Astrocyte (in vitro differentiated cells and primary cell): ENCODE measurements around the gene TMEM273. TPM values are rescaled to one million over a fixed set of nuclear protein-coding genes. Genes with fewer than 3 reads are reported as not detected.
A peak's percentile ranks its signal among the peaks of the same experiment; 100 is the strongest.

Experiments used
- DNase-seq: peaks from one replicate; pipeline ENCODE4 v3.0.0-alpha.2; 2010; ENCODE audit warnings: low read depth
- FAIRE-seq: peaks from 2 replicates; lab custom pipeline; 2011; peaks lifted over from hg19 to GRCh38; lab: Jason Lieb, UNC
- H2AFZ ChIP-seq: 2 replicates; pipeline ENCODE4 v1.6.0; 2012; ENCODE audit warnings: low read depth, low read length, inconsistent platforms
- H3K27ac ChIP-seq: 2 replicates; pipeline ENCODE4 v1.5.1; 2011; ENCODE audit warnings: low read depth, low read length, inconsistent platforms
- H3K27me3 ChIP-seq: 2 replicates; pipeline ENCODE4 v1.6.0; 2011; ENCODE audit warnings: low read length, inconsistent platforms; ENCODE audit not compliant: insufficient read depth
- H3K36me3 ChIP-seq: 2 replicates; pipeline ENCODE4 v1.5.1; 2011; ENCODE audit warnings: low read length, inconsistent platforms; ENCODE audit not compliant: insufficient read depth
- H3K4me1 ChIP-seq: 2 replicates; pipeline ENCODE4 v1.5.1; 2011; ENCODE audit warnings: low read length, inconsistent platforms; ENCODE audit not compliant: insufficient read depth
- H3K4me2 ChIP-seq: 2 replicates; pipeline ENCODE4 v1.6.0; 2012; ENCODE audit warnings: low read length, inconsistent platforms
- H3K4me3 ChIP-seq: 2 replicates; pipeline ENCODE4 v1.5.1; 2011; ENCODE audit warnings: low read depth, mild to moderate bottlenecking, low read length, inconsistent platforms; ENCODE audit not compliant: insufficient read depth
- H3K79me2 ChIP-seq: 2 replicates; pipeline ENCODE4 v1.6.0; 2012; ENCODE audit warnings: mild to moderate bottlenecking, low read length, inconsistent platforms; ENCODE audit not compliant: insufficient read depth
- H3K9ac ChIP-seq: 2 replicates; pipeline ENCODE4 v1.6.0; 2012; ENCODE audit warnings: mild to moderate bottlenecking, low read length, inconsistent platforms
- H3K9me3 ChIP-seq: 2 replicates; pipeline ENCODE4 v1.5.1; 2012; ENCODE audit warnings: low read depth, mild to moderate bottlenecking, low read length, inconsistent platforms; ENCODE audit not compliant: insufficient read depth
- H4K20me1 ChIP-seq: 2 replicates; pipeline ENCODE4 v1.6.0; 2012; ENCODE audit warnings: low read length, inconsistent platforms; ENCODE audit not compliant: insufficient read depth
- H3K27ac Mint-ChIP-seq: one replicate; pipeline ENCODE4 v1.8.0; 2021; ENCODE audit warnings: mild to moderate bottlenecking, mixed read lengths; ENCODE audit not compliant: unreplicated experiment
- H3K27me3 Mint-ChIP-seq: one replicate; pipeline ENCODE4 v1.8.0; 2021; ENCODE audit warnings: low read depth, mixed read lengths; ENCODE audit not compliant: unreplicated experiment
- H3K36me3 Mint-ChIP-seq: one replicate; pipeline ENCODE4 v1.8.0; 2021; ENCODE audit warnings: low read depth, mixed read lengths; ENCODE audit not compliant: unreplicated experiment
- H3K4me1 Mint-ChIP-seq: one replicate; pipeline ENCODE4 v1.8.0; 2021; ENCODE audit warnings: low read depth, mixed read lengths; ENCODE audit not compliant: unreplicated experiment
- H3K4me3 Mint-ChIP-seq: one replicate; pipeline ENCODE4 v1.8.0; 2021; ENCODE audit warnings: mild to moderate bottlenecking, moderate library complexity, mixed read lengths; ENCODE audit not compliant: unreplicated experiment
- H3K9me3 Mint-ChIP-seq: one replicate; pipeline ENCODE4 v1.8.0; 2021; ENCODE audit warnings: mild to moderate bottlenecking, mixed read lengths; ENCODE audit not compliant: unreplicated experiment
- CTCF ChIP-seq: IDR thresholded peaks from 2 replicates; pipeline ENCODE4 v1.5.1; 2011; ENCODE audit warnings: low read depth, mild to moderate bottlenecking, inconsistent platforms, low read length, moderate library complexity; ENCODE audit not compliant: insufficient read depth
- EZH2 ChIP-seq: IDR thresholded peaks from 2 replicates; pipeline ENCODE4 v1.6.1; 2012; ENCODE audit warnings: mild to moderate bottlenecking, low read length, inconsistent platforms; ENCODE audit not compliant: insufficient read depth
- total RNA-seq: library from RNA; stranded (reverse); gene quantifications from 2 replicates; pipeline ENCODE4 v1.2.1, GENCODE V29; 2021

The TMEM273 gene
- total RNA-seq, 1 donor from 2014 or later, result not detected

GRCh38 chr10:49135575-49136313 is 52.4 kb downstream of the TMEM273 start:
- DNase-seq, result no peak
- no peak for FAIRE-seq
- peaks cover under 1% of the 10 kb centered on the region for H3K36me3 Mint-ChIP-seq

GRCh38 chr10:49134327-49134726 is 53.9 kb downstream of the TMEM273 start:
- no peak for DNase-seq
- no peak overlapping the region for H3K27ac Mint-ChIP-seq

More at GRCh38 chr10:49135575-49136313, 52.4 kb downstream of the TMEM273 start:
- peaks cover 24% of the 10 kb centered on the region for H3K4me1 Mint-ChIP-seq
- no peak for TF ChIP-seq CTCF
- TF ChIP-seq EZH2, result no peak
- H3K9me3 ChIP-seq, result no peaks in the 10 kb centered on the region
- H3K27me3 Mint-ChIP-seq, result peaks cover 14% of the 10 kb centered on the region
- H2AFZ ChIP-seq, result no peak overlapping the region
- no peaks in the 10 kb centered on the region for H3K36me3 ChIP-seq
- H3K9me3 Mint-ChIP-seq, result no peaks in the 10 kb centered on the region
- H3K4me3 ChIP-seq, result no peak overlapping the region
- no peak overlapping the region for H3K4me3 Mint-ChIP-seq
- H3K27me3 ChIP-seq, result no peaks in the 10 kb centered on the region
- H4K20me1 ChIP-seq, result no peaks in the 10 kb centered on the region
- H3K27ac Mint-ChIP-seq, result peak overlapping the region; percentile 36
- H3K4me1 ChIP-seq, result peaks cover 34% of the 10 kb centered on the region
- H3K79me2 ChIP-seq, result no peaks in the 10 kb centered on the region
- no peak overlapping the region for H3K9ac ChIP-seq
- H3K4me2 ChIP-seq, result peak overlapping the region; percentile 32
- no peak overlapping the region for H3K27ac ChIP-seq

More at GRCh38 chr10:49134327-49134726, 53.9 kb downstream of the TMEM273 start:
- Histone ChIP-seq H3K27me3 (peaks cover 2% of the 10 kb centered on the region), H3K4me2 (no peak overlapping the region), H3K9me3 (no peaks in the 10 kb centered on the region), H3K27ac (no peak overlapping the region), H3K9ac (no peak overlapping the region), H4K20me1 (no peaks in the 10 kb centered on the region), H2AFZ (no peak overlapping the region), H3K4me1 (peaks cover 21% of the 10 kb centered on the region), H3K79me2 (no peaks in the 10 kb centered on the region), H3K36me3 (no peaks in the 10 kb centered on the region), H3K4me3 (no peak overlapping the region)
- FAIRE-seq, result no peak
- peaks cover 2% of the 10 kb centered on the region for H3K36me3 Mint-ChIP-seq
- no peaks in the 10 kb centered on the region for H3K9me3 Mint-ChIP-seq
- H3K4me3 Mint-ChIP-seq, result no peak overlapping the region
- H3K27me3 Mint-ChIP-seq, result peaks cover 16% of the 10 kb centered on the region
- peaks cover 14% of the 10 kb centered on the region for H3K4me1 Mint-ChIP-seq
- TF ChIP-seq CTCF (no peak), EZH2 (no peak)
